Measurements from ENCODE around the gene ZBTB17.
"Not testable (repeated sequence)": the region's sequence is repeated elsewhere in the genome, so short reads cannot be mapped to it uniquely, and the experiment has no call there.

The ZBTB17 gene

GRCh38 chr1:16010837-16011236 is 34.9 kb upstream of the ZBTB17 start:
- no peak for DNase-seq

GRCh38 chr1:16009678-16010077 is 33.8 kb upstream of the ZBTB17 start:
- no peak for DNase-seq

- DNase-seq = peak; percentile 24
Measured at GRCh38 chr1:16009030-16009460, 33.1 kb upstream of the ZBTB17 start.

- DNase-seq = no peak
Measured at GRCh38 chr1:16007671-16008341, 31.9 kb upstream of the ZBTB17 start.

GRCh38 chr1:16006552-16007485 is 30.9 kb upstream of the ZBTB17 start:
- no peak for DNase-seq

GRCh38 chr1:16006010-16006409 is 30.1 kb upstream of the ZBTB17 start:
- no peak for DNase-seq

GRCh38 chr1:16005597-16005996 is 29.7 kb upstream of the ZBTB17 start:
- no peak for DNase-seq

- not testable (repeated sequence) for DNase-seq
Measured at GRCh38 chr1:16001274-16001673, 25.4 kb upstream of the ZBTB17 start.

- no peak for DNase-seq
Measured at GRCh38 chr1:15998929-15999328, 23.0 kb upstream of the ZBTB17 start.

GRCh38 chr1:15997637-15998280 is 21.9 kb upstream of the ZBTB17 start:
- no peak for DNase-seq

GRCh38 chr1:15997076-15997585 is 21.2 kb upstream of the ZBTB17 start:
- DNase-seq = no peak

- DNase-seq = no peak
Measured at GRCh38 chr1:15994590-15995351, 18.9 kb upstream of the ZBTB17 start.

GRCh38 chr1:15994081-15994480 is 18.2 kb upstream of the ZBTB17 start:
- no peak for DNase-seq

GRCh38 chr1:15993666-15994065 is 17.8 kb upstream of the ZBTB17 start:
- no peak for DNase-seq

GRCh38 chr1:15992582-15993500 is 16.9 kb upstream of the ZBTB17 start:
- DNase-seq = no peak

GRCh38 chr1:15992187-15992553 is 16.3 kb upstream of the ZBTB17 start:
- DNase-seq = no peak

GRCh38 chr1:15991427-15992186 is 15.7 kb upstream of the ZBTB17 start:
- no peak for DNase-seq

- DNase-seq = no peak
Measured at GRCh38 chr1:15989776-15990175, 13.9 kb upstream of the ZBTB17 start.

- no peak for DNase-seq
Measured at GRCh38 chr1:15988856-15989736, 13.2 kb upstream of the ZBTB17 start.

All from NCI-H1694 treated with DMSO at 0.1 percent for 48 hours (cell line).